NCI-H1436 treated with DMSO at 0.1 percent for 48 hours (cell line): Measurements from ENCODE around the gene ALPG.

Experiments
- DNase-seq: peaks from one replicate; lab custom pipeline; 2025; lab: John Stamatoyannopoulos, UW

ALPG gene

DNA sequence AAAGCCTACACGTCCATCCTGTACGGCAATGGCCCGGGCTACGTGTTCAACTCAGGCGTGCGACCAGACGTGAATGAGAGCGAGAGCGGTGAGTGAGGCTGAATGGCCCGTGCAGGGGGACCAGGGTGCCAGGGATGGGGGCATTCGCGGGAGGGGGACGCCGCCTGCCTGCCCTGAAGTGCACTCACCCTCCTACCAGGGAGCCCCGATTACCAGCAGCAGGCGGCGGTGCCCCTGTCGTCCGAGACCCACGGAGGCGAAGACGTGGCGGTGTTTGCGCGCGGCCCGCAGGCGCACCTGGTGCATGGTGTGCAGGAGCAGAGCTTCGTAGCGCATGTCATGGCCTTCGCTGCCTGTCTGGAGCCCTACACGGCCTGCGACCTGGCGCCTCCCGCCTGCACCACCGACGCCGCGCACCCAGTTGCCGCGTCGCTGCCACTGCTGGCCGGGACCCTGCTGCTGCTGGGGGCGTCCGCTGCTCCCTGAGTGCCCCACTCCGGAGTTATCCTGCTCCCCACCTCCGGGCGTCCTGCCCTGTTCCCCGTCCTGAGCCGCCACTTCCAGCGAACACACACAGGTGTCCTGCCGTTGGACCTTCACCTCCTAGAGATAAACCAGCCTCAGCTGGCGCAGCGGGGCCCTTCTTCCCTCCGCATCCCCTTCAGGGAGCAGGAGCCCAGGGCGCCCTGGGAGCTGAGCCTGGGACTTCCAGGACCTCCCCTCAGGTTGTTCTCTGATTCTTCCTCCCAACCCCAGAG lies 52.2 kb downstream of the ALPG start:
- DNase-seq = no peak

DNA sequence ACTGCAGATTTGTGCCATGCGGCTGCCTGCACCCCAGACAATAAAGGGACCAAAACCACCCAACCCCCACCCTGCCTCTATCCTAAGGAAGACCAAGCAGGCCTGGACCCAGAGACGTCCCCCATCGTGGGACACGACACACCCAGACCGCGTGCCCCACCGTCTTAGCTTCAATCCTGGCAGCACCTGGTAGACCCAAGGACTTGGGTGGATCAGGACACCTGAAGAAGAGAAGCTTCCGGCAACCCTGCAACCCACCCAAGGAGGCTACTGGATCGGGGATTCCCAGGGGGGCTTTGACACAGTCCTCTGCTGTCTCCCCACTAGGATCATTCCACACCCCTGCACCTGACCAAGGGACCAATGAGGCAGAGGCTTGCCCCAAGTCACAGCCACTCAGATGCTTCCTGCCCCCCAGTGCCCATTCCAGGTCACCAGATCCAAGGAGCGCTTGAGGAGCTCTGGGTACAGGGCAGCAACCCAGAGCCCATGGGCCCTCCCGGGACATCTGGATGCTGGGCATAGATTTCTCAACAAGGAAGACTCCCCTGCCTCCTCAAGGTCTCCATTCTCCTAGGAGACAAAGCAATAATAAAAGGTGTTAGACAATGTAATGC lies 52.9 kb downstream of the ALPG start:
- DNase-seq = no peak

DNA sequence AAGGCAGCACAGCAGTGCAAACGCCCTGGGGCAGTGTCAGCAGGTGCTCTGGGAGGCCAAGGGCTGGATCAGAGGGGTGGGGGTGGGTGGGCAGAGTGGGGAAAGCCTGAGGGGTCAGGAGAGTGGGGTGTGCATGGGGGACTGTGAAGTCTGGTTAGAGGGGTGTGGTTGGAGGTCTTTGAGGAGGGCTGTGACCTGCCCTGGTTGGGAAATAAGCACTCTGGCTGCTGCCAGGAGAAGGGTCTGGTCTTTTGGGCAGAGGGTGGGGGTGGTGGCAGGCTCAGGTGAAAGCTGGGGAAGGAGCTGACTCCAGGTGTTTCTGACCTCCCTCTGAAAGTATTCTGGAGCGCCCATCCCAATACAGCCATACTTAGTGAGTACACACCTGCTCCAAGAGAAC lies 53.5 kb downstream of the ALPG start:
- DNase-seq = no peak
